Effector CD4-positive, alpha-beta T cell (primary cell): ENCODE data around the gene PCLO.

Source experiments
- DNase-seq: peaks from one replicate; pipeline ENCODE4 v3.0.0-alpha.2; 2020

Gene PCLO

GRCh38 chr7:82810558-82811259 lies 352.0 kb downstream of the PCLO start:
- DNase-seq, result no peak

- DNase-seq, result no peak
Measured at GRCh38 chr7:82808633-82809032, 354.1 kb downstream of the PCLO start.

GRCh38 chr7:82805527-82805960 lies 357.1 kb downstream of the PCLO start:
- no peak for DNase-seq

- no peak for DNase-seq
Measured at GRCh38 chr7:82803411-82803810, 359.3 kb downstream of the PCLO start.

GRCh38 chr7:82789883-82790609 lies 372.6 kb downstream of the PCLO start:
- DNase-seq, result no peak

- no peak for DNase-seq
Measured at GRCh38 chr7:82778021-82778420, 384.7 kb downstream of the PCLO start.

GRCh38 chr7:82762880-82763279 lies 399.8 kb downstream of the PCLO start:
- DNase-seq, result no peak

- no peak for DNase-seq
Measured at GRCh38 chr7:82760831-82761230, 401.9 kb downstream of the PCLO start.

- DNase-seq, result no peak
Measured at GRCh38 chr7:82760074-82760473, 402.6 kb downstream of the PCLO start.

GRCh38 chr7:82755705-82756551 lies 406.8 kb downstream of the PCLO start:
- no peak for DNase-seq

GRCh38 chr7:82750007-82750406 lies 412.7 kb downstream of the PCLO start:
- DNase-seq, result no peak

GRCh38 chr7:82745820-82746219 lies 416.9 kb downstream of the PCLO start:
- no peak for DNase-seq

- DNase-seq, result no peak
Measured at GRCh38 chr7:82745117-82745516, 417.6 kb downstream of the PCLO start.

- no peak for DNase-seq
Measured at GRCh38 chr7:82742163-82742562, 420.5 kb downstream of the PCLO start.

GRCh38 chr7:82741493-82741892 lies 421.2 kb downstream of the PCLO start:
- DNase-seq, result no peak

- DNase-seq, result no peak
Measured at GRCh38 chr7:82740246-82740848, 422.3 kb downstream of the PCLO start.

- DNase-seq, result no peak
Measured at GRCh38 chr7:82736633-82737032, 426.1 kb downstream of the PCLO start.

GRCh38 chr7:82732677-82733076 lies 430.0 kb downstream of the PCLO start:
- no peak for DNase-seq

- DNase-seq, result no peak
Measured at GRCh38 chr7:82729172-82730030, 433.3 kb downstream of the PCLO start.

GRCh38 chr7:82726038-82726800 lies 436.5 kb downstream of the PCLO start:
- no peak for DNase-seq

GRCh38 chr7:82723411-82723810 lies 439.3 kb downstream of the PCLO start:
- DNase-seq, result no peak
